ENCODE data around the gene ZNF350.
"Not testable (repeated sequence)": the region's sequence is repeated elsewhere in the genome, so short reads cannot be mapped to it uniquely, and the experiment has no call there.

The ZNF350 gene

GRCh38 chr19:51970718-51971117 lies 15.9 kb downstream of the ZNF350 start:
- DNase-seq, result no peak

GRCh38 chr19:51965583-51965982 lies 21.1 kb downstream of the ZNF350 start:
- no peak for DNase-seq

- peak; percentile 8 for DNase-seq
Measured at GRCh38 chr19:51960621-51961233, 25.9 kb downstream of the ZNF350 start.

GRCh38 chr19:51959791-51960190 lies 26.8 kb downstream of the ZNF350 start:
- no peak for DNase-seq

GRCh38 chr19:51957846-51958245 lies 28.8 kb downstream of the ZNF350 start:
- DNase-seq, result not testable (repeated sequence)

GRCh38 chr19:51948975-51949374 lies 37.7 kb downstream of the ZNF350 start:
- no peak for DNase-seq

- no peak for DNase-seq
Measured at GRCh38 chr19:51946602-51947001, 40.0 kb downstream of the ZNF350 start.

- DNase-seq, result no peak
Measured at GRCh38 chr19:51944798-51945552, 41.7 kb downstream of the ZNF350 start.

- DNase-seq, result no peak
Measured at GRCh38 chr19:51938936-51939335, 47.7 kb downstream of the ZNF350 start.

GRCh38 chr19:51931921-51932320 lies 54.7 kb downstream of the ZNF350 start:
- no peak for DNase-seq

GRCh38 chr19:51927859-51928258 lies 58.8 kb downstream of the ZNF350 start:
- DNase-seq, result no peak

GRCh38 chr19:51926784-51927741 lies 59.6 kb downstream of the ZNF350 start, which contains the start of gene ZNF613:
TSS of gene ZNF613 (plus strand) at chr19:51927472. CDS start at chr19:51936221, 8,749 bp downstream.
- DNase-seq, result peak; percentile 86

GRCh38 chr19:51926426-51926783 lies 60.2 kb downstream of the ZNF350 start:
- no peak for DNase-seq

- no peak for DNase-seq
Measured at GRCh38 chr19:51921949-51922348, 64.7 kb downstream of the ZNF350 start.

GRCh38 chr19:51919606-51920005 lies 67.0 kb downstream of the ZNF350 start:
- no peak for DNase-seq

GRCh38 chr19:51916167-51916566 lies 70.5 kb downstream of the ZNF350 start:
- no peak for DNase-seq

- no peak for DNase-seq
Measured at GRCh38 chr19:51915324-51915867, 71.2 kb downstream of the ZNF350 start.

Measured in DMS153 (cell line).